Mucosa of stomach (tissue), 1 donor: Measurements from ENCODE around the gene LCTL.
A peak's percentile ranks its signal among the peaks of the same experiment; 100 is the strongest.

Experiments used
- H3K27me3 ChIP-seq: one replicate; pipeline ENCODE4 v1.7.0; 2013; ENCODE audit warnings: mild to moderate bottlenecking, low read length; ENCODE audit not compliant: control insufficient read depth, insufficient read depth
- H3K36me3 ChIP-seq: one replicate; pipeline ENCODE4 v1.7.0; 2013; ENCODE audit warnings: low read length; ENCODE audit not compliant: control insufficient read depth, insufficient read depth
- H3K4me1 ChIP-seq: one replicate; pipeline ENCODE4 v1.7.0; 2013; ENCODE audit warnings: mild to moderate bottlenecking, low read length; ENCODE audit not compliant: control insufficient read depth, insufficient read depth
- H3K4me3 ChIP-seq: one replicate; pipeline ENCODE4 v1.7.0; 2013; ENCODE audit warnings: low read length
- H3K9ac ChIP-seq: one replicate; pipeline ENCODE4 v1.7.0; 2013; ENCODE audit warnings: mild to moderate bottlenecking, low read length, moderate library complexity
- H3K9me3 ChIP-seq: one replicate; pipeline ENCODE4 v1.7.0; 2013; ENCODE audit warnings: mild to moderate bottlenecking, low read length, moderate library complexity; ENCODE audit not compliant: control insufficient read depth
- donor health status: Pancreatic carcinoma.

The LCTL gene

GRCh38 chr15:66570842-66571478 is 5.2 kb upstream of the LCTL start:
- H3K36me3 ChIP-seq, result no peaks in the 10 kb centered on the region
- H3K27me3 ChIP-seq, result peaks cover 3% of the 10 kb centered on the region
- H3K4me3 ChIP-seq, result no peak overlapping the region
- H3K4me1 ChIP-seq, result no peaks in the 10 kb centered on the region
- H3K9ac ChIP-seq, result no peak overlapping the region
- no peaks in the 10 kb centered on the region for H3K9me3 ChIP-seq

DNA sequence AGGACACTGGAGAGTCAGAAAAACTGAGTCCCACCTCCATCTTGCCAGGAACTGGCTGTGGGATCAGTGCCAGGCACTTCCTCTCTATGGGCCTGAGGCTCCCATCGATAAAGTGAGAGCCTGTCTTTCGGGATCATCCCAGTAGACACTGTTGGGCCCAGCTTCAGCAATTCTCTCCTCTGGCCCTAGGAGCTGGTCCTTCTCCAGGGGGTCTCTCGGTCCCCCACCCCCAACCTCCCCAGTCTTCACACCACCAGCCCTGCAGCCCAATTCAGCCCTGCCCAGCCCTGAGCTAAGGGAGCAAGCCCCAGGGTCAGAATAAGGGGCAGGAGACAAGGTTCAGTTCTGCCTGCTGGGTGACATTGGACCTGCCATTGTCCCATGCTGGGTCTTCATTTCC is 4.5 kb upstream of the LCTL start:
- Histone ChIP-seq H3K9me3 (no peaks in the 10 kb centered on the region), H3K4me1 (no peaks in the 10 kb centered on the region), H3K9ac (no peak overlapping the region), H3K4me3 (no peak overlapping the region), H3K36me3 (no peaks in the 10 kb centered on the region), H3K27me3 (peaks cover 3% of the 10 kb centered on the region)

- no peak overlapping the region for H3K4me3 ChIP-seq
- H3K9me3 ChIP-seq, result no peaks in the 10 kb centered on the region
- no peaks in the 10 kb centered on the region for H3K4me1 ChIP-seq
- no peaks in the 10 kb centered on the region for H3K36me3 ChIP-seq
- no peak overlapping the region for H3K9ac ChIP-seq
- peaks cover 3% of the 10 kb centered on the region for H3K27me3 ChIP-seq
These were observed 3.8 kb upstream of the LCTL start for GRCh38 chr15:66569461-66570137.

DNA sequence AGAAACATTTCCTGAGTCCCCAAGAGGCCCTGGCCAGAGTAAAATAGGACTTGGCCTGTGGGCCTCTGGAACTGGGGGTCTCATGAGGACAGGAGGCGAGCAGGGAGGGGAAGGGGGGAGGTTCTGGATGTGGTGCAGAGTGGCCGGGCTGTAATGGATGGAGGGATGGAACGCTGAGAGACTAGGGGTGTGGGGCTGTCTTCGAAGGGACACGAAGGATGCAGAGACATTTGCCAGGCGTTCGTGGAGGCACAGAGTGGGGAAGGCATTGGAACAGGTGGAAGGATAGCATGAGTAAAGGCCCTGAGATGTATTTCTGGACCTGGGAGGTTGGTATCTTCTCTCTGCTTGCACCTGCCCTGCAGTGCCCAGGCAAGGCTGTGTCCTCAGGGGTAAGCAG is 2.1 kb upstream of the LCTL start:
- H3K36me3 ChIP-seq, result no peaks in the 10 kb centered on the region
- no peaks in the 10 kb centered on the region for H3K9me3 ChIP-seq
- peaks cover 3% of the 10 kb centered on the region for H3K27me3 ChIP-seq
- H3K9ac ChIP-seq, result no peak overlapping the region
- no peaks in the 10 kb centered on the region for H3K4me1 ChIP-seq
- H3K4me3 ChIP-seq, result no peak overlapping the region

- no peak overlapping the region for H3K4me3 ChIP-seq
- no peaks in the 10 kb centered on the region for H3K36me3 ChIP-seq
- H3K9me3 ChIP-seq, result no peaks in the 10 kb centered on the region
- H3K27me3 ChIP-seq, result peaks cover 3% of the 10 kb centered on the region
- H3K9ac ChIP-seq, result peak overlapping the region; percentile 9
- no peaks in the 10 kb centered on the region for H3K4me1 ChIP-seq
These were observed 1.2 kb upstream of the LCTL start for GRCh38 chr15:66566963-66567531.

DNA sequence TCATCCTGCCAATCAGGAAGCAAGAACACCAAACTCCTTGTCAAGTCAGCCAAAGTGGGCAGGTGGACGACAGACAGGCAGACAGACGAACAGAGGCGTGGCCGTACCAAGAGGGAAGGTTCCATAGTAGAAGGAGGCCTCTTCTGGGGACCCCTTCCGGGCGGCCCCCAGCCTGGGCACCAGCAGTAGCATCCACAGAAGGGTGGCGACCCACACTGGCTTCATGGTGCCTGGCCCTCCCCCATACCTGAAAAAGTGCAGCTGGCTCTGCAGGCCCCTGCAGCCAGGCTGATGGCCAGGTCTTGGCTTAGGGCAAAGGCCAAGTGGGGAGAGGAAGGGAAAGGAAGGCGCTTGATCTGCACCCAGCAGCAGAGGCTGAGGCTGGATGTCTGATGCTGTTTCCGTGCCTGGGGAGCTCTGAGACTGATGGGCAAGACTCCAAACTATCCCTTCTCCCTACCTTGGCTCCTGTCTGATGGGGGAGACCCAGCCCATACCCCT is 607 bp downstream of the LCTL start:
- peaks cover 3% of the 10 kb centered on the region for H3K27me3 ChIP-seq
- no peaks in the 10 kb centered on the region for H3K9me3 ChIP-seq
- H3K36me3 ChIP-seq, result no peaks in the 10 kb centered on the region
- H3K9ac ChIP-seq, result no peak overlapping the region
- H3K4me1 ChIP-seq, result no peaks in the 10 kb centered on the region
- H3K4me3 ChIP-seq, result no peak overlapping the region

GRCh38 chr15:66564136-66565041 is 1.4 kb downstream of the LCTL start:
- Histone ChIP-seq H3K4me1 (no peaks in the 10 kb centered on the region), H3K4me3 (no peak overlapping the region), H3K9me3 (no peaks in the 10 kb centered on the region), H3K36me3 (no peaks in the 10 kb centered on the region), H3K9ac (no peak overlapping the region), H3K27me3 (peaks cover 3% of the 10 kb centered on the region)

DNA sequence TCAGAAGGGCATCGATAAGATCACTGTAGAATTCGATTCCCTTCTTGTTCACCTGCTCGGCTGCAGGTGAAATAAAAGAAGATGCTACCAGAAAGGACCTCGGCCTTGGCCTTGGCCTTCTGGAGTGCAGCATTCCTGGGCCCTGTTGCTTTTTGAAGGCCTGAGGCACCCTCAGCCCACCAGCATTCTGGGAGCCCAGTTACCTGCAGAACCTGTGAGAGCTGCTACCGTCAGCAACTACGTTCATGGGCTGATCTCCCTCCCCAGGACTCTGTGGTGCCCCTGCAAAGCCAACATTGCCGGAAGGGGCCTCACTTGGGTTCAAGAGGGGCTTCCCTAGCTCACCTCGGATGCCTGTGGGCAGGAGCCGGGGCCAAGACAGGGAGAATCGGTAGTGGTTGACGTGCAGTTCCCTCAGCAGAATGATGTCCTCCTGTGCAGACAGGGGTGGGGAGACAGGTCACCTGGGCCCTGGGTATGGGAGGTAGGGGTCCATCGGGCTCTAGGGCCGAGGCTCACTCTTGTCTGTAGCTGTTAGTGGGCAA is 2.2 kb downstream of the LCTL start:
- peaks cover 3% of the 10 kb centered on the region for H3K27me3 ChIP-seq
- H3K9ac ChIP-seq, result no peak overlapping the region
- H3K4me1 ChIP-seq, result no peaks in the 10 kb centered on the region
- no peak overlapping the region for H3K4me3 ChIP-seq
- H3K36me3 ChIP-seq, result no peaks in the 10 kb centered on the region
- no peaks in the 10 kb centered on the region for H3K9me3 ChIP-seq

GRCh38 chr15:66563126-66563525 is 2.7 kb downstream of the LCTL start:
- Histone ChIP-seq H3K4me1 (no peaks in the 10 kb centered on the region), H3K36me3 (no peaks in the 10 kb centered on the region), H3K9ac (no peak overlapping the region), H3K9me3 (no peaks in the 10 kb centered on the region), H3K4me3 (no peak overlapping the region), H3K27me3 (peaks cover 3% of the 10 kb centered on the region)

- H3K4me1 ChIP-seq, result no peaks in the 10 kb centered on the region
- no peaks in the 10 kb centered on the region for H3K36me3 ChIP-seq
- no peak overlapping the region for H3K4me3 ChIP-seq
- no peak overlapping the region for H3K9ac ChIP-seq
- H3K9me3 ChIP-seq, result no peaks in the 10 kb centered on the region
- no peaks in the 10 kb centered on the region for H3K27me3 ChIP-seq
These were observed 4.8 kb downstream of the LCTL start for GRCh38 chr15:66560856-66561525.

DNA sequence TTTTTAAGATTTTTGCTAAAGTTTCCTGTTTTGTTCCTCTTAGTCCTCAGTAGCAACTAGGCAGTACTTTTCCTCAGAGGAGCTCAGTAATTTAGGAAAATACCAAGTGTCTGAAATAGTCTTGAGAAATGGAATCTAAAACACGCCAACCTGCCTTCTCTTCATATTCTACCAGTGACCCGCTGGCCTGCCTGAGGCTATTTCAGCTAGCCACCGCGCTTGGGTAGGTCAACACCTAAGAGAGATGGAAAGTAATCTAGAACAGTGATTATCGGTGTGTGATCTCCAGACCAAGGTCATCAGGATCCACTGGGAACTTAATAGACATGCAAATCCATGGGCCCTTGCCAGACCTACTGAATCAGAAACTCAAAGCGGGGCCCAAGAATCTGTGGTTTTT is 7.5 kb downstream of the LCTL start:
- no peaks in the 10 kb centered on the region for H3K4me1 ChIP-seq
- no peaks in the 10 kb centered on the region for H3K36me3 ChIP-seq
- no peaks in the 10 kb centered on the region for H3K27me3 ChIP-seq
- no peaks in the 10 kb centered on the region for H3K9me3 ChIP-seq
- H3K4me3 ChIP-seq, result no peak overlapping the region
- no peak overlapping the region for H3K9ac ChIP-seq
